ENCODE data around the gene KIAA0753.
A peak's percentile ranks its signal among the peaks of the same experiment; 100 is the strongest.

KIAA0753 gene

GRCh38 chr17:6568184-6568758 is 72.2 kb downstream of the KIAA0753 start:
- DNase-seq = no peak

DNA sequence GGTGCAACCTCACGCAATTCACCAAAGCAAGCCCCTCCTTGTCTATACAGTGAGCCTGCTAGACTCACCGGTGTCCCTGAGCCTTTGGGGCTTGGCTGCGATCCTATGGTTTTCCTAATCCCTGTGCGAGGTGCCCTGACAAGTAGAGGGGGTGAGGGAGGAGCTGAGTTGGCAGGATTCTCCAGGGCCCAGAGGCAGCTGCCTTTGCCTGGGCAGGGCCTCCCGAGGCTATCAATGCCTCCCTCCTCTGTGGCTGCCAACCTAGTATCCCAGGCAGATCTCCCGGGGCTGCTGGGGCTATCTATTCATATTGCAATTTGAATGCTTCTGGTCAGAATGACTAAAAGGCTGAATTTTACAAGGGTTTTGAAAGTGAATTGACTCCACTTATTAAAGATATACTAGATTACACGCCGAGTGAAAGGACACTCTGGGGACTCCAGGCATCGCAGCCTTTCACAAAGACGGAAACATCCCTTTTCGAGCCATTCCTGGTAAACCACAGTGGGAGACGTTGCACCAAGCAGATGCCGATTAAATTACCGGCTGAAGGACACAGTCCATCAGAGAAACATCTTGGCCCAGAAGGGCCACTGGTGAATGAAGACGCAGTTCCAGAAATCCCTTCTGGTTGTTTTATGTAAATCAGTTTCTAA is 72.9 kb downstream of the KIAA0753 start:
- no peak for DNase-seq

DNA sequence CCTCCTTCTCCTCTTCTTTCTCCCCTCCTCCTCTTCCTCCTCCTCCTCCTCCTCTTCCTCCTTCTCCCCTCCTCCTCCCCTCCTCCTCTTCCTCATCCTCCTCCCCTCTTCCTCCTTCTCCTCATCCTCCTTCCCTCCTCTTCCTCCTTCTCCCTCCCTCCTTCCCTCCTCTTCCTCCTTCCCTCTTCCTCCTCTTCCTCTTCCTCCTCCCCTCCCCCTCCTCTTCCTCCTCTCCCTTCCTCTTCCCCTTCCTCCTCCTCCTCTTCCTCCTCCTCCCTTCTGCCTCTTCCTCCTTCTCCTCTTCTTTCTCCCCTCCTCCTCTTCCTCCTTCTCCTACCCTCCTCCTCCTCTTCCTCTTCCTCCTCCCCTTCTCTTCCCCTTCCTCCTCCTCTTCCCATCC is 79.1 kb downstream of the KIAA0753 start:
- no peak for DNase-seq

DNA sequence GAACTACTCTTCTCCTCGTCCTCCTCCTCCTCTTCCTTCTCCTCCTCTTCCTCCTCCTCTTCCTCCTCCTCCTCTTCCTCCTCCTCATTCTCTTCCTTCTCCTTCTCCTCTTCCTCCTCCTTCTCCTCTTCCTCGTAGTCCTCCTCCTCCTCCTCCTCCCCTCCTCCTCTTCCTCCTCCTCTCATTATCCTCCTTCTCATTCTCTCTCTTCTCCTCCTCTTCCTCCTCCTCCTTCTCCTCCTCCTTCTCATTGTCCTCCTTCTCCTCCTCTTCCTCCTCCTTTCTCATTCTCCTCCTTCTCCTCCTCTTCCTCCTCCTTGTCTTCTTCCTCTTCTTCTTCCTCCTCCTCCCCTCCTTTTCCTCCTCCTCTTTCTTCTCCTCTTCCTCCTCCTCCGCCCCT is 80.0 kb downstream of the KIAA0753 start:
- DNase-seq = no peak

- DNase-seq = no peak
Observed at GRCh38 chr17:6559753-6560215, 80.7 kb downstream of the KIAA0753 start.

- DNase-seq = no peak
Observed at GRCh38 chr17:6558932-6559752, 81.4 kb downstream of the KIAA0753 start.

- DNase-seq = no peak
Observed at GRCh38 chr17:6558276-6558675, 82.2 kb downstream of the KIAA0753 start.

- DNase-seq = no peak
Observed at GRCh38 chr17:6557040-6557438, 83.5 kb downstream of the KIAA0753 start.

DNA sequence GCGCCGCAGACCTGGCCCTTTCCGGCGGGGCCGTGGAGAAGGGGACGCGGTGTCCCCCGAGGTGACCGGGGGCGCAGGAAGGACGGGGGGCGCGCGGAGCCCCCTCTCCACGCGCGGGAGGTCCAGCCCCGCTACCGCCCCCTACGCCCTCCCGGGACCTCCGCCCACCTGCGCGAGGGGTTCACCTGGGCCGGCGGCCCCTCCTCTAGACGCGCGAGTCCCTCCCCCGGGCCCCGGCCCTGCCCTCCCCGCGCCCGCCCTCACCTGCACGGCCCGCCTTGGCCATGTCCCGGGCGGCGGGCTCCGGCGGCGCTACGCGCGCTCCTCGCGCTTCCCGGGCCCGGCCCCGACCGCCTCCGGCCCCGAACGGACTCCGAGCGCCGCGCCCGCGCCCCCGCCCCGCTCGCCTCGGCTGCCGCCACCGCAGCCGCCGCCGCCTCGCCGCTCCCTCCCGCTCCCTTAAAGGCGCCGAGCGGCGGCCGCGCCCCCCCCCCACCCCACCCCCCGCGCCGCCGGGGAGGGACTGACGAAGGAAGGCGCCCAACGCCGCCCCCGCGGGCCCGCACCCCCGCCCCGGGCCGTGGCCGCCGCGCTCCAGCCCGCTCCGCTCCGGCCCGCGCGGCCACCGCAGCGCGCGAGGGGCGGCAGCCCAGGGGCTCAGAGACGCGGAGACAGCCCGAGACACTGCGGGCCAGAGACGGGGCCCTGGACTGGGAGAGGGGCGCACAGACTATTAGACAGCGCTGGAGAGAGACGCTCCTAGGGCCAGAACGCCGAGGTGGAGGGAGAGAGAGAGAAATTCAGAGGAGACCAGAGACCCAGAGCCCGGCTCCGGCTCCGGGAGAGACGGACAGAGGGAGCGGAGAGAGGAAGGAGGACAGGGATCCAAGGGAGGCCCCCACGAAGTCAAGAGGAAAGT is 84.1 kb downstream of the KIAA0753 start, which contains the start of gene PITPNM3:
Gene PITPNM3, minus strand, starts transcription at position 435 of the 919 bp plus-strand sequence. Its CDS starts 149 bp downstream, at position 286.
- no peak for DNase-seq

- no peak for DNase-seq
Observed at GRCh38 chr17:6555331-6556120, 85.0 kb downstream of the KIAA0753 start.

- DNase-seq = no peak
Observed at GRCh38 chr17:6554871-6555330, 85.6 kb downstream of the KIAA0753 start.

- no peak for DNase-seq
Observed at GRCh38 chr17:6554342-6554741, 86.2 kb downstream of the KIAA0753 start.

- no peak for DNase-seq
Observed at GRCh38 chr17:6551869-6552531, 88.5 kb downstream of the KIAA0753 start.

GRCh38 chr17:6551356-6551755 is 89.2 kb downstream of the KIAA0753 start:
- no peak for DNase-seq

GRCh38 chr17:6549384-6550036 is 91.0 kb downstream of the KIAA0753 start:
- no peak for DNase-seq

- DNase-seq = no peak
Observed at GRCh38 chr17:6548578-6549330, 91.8 kb downstream of the KIAA0753 start.

DNA sequence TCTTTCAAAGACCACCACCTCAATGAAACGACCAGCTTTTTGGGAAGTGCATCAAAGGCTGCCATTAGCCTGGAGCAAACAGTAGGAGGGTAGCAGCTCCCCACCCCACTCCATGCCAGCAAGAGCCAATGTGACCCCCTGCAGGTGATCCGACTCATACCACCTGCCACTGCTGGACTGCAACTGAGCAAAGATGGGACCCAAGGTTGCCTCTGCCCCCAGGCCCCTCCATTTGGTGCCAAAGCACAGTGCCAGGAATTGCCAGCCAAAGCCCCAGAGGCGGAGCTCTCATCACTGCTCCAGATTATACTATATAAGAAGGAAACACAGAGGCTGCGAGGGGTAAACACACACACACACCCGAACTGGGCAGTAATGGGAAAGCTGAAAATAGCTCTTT is 92.5 kb downstream of the KIAA0753 start:
- DNase-seq = no peak

GRCh38 chr17:6547336-6547735 is 93.2 kb downstream of the KIAA0753 start:
- peak; percentile 19 for DNase-seq

GRCh38 chr17:6546069-6546718 is 94.3 kb downstream of the KIAA0753 start:
- DNase-seq = no peak

Data from NCI-H1694 treated with DMSO at 0.1 percent for 48 hours (cell line).